ENCODE results near the gene VAV3.

DNA sequence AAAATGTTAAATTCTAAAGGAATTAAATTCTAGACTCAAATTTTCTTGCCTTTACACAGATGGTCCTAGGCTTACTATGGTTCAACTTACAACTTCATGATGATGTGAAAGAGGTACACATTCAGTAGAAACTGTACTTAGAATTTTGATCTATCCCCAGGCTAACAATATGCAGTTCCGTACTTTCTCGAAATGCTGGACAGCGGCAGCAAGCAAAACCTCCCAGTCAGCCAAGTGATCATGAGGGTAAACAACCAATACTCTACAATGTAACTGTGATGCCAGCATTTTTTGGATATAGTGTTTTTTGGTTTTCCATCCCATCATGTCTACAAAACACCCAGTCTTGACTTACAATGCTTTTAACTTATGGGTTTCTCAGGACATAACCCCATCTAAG lies 25.7 kb downstream of the VAV3 start:
- TF ChIP-seq, protein P1, sequence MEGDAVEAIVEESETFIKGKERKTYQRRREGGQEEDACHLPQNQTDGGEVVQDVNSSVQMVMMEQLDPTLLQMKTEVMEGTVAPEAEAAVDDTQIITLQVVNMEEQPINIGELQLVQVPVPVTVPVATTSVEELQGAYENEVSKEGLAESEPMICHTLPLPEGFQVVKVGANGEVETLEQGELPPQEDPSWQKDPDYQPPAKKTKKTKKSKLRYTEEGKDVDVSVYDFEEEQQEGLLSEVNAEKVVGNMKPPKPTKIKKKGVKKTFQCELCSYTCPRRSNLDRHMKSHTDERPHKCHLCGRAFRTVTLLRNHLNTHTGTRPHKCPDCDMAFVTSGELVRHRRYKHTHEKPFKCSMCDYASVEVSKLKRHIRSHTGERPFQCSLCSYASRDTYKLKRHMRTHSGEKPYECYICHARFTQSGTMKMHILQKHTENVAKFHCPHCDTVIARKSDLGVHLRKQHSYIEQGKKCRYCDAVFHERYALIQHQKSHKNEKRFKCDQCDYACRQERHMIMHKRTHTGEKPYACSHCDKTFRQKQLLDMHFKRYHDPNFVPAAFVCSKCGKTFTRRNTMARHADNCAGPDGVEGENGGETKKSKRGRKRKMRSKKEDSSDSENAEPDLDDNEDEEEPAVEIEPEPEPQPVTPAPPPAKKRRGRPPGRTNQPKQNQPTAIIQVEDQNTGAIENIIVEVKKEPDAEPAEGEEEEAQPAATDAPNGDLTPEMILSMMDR (IDR thresholded peaks at IDR 0.05): no peak
- peak; percentile 84 for TF ChIP-seq REST (IDR thresholded peaks at IDR 0.05; ENCODE audit: low read depth, low read length)
- TF ChIP-seq RAD21 (IDR thresholded peaks at IDR 0.05; ENCODE audit: low read length): no peak
- TF ChIP-seq NRF1 (IDR thresholded peaks at IDR 0.05; ENCODE audit: low read depth, low read length): no peak
- TF ChIP-seq SMC3 (IDR thresholded peaks at IDR 0.05; ENCODE audit: low read depth, low read length): no peak
- no peak for TF ChIP-seq EP300 (IDR thresholded peaks at IDR 0.05; ENCODE audit: borderline replicate concordance in 1 of 2, low read depth in 1 of 2, low read length in 1 of 2)
- TF ChIP-seq FOSL2 (IDR thresholded peaks at IDR 0.05; ENCODE audit: borderline replicate concordance, low read depth): no peak
- no peak for TF ChIP-seq ELF1 (IDR thresholded peaks at IDR 0.05)
- no peak for TF ChIP-seq MAX (IDR thresholded peaks at IDR 0.05; ENCODE audit: low read depth)
